Neural progenitor cell (in vitro differentiated cells): ENCODE results near the gene THG1L. TPM values are rescaled to one million over a fixed set of nuclear protein-coding genes. Genes with fewer than 3 reads are reported as not detected.

Experiments
- DNase-seq: peaks from one replicate; pipeline ENCODE4 v3.0.0-alpha.2; 2016; ENCODE audit warnings: low spot score
- H2AFZ ChIP-seq: fragments of 200-600 bp; sonication (generic); replicated peaks from 2 replicates; pipeline ENCODE4 v1.6.1; 2016; ENCODE audit warnings: antibody characterized with exemption
- H3F3A ChIP-seq: fragments of 200-600 bp; sonication (generic); 2 replicates; pipeline ENCODE4 v1.6.1; 2016; ENCODE audit warnings: antibody characterized with exemption, low read depth
- H3K27ac ChIP-seq: fragments of 200-600 bp; sonication (generic); 2 replicates; pipeline ENCODE4 v1.5.1; 2016; ENCODE audit warnings: mild to moderate bottlenecking
- H3K27me3 ChIP-seq: fragments of 200-600 bp; sonication (generic); 2 replicates; pipeline ENCODE4 v1.6.1; 2016; ENCODE audit warnings: mild to moderate bottlenecking, moderate library complexity
- H3K36me3 ChIP-seq: fragments of 200-600 bp; sonication (generic); 2 replicates; pipeline ENCODE4 v1.5.1; 2016
- H3K4me1 ChIP-seq: fragments of 200-600 bp; sonication (generic); 2 replicates; pipeline ENCODE4 v1.6.1; 2016; ENCODE audit warnings: mixed run types
- H3K4me2 ChIP-seq: fragments of 200-600 bp; sonication (generic); 2 replicates; pipeline ENCODE4 v1.6.1; 2016
- H3K4me3 ChIP-seq: fragments of 200-600 bp; sonication (generic); 2 replicates; pipeline ENCODE4 v1.5.1; 2016
- H3K79me2 ChIP-seq: fragments of 200-600 bp; sonication (generic); 2 replicates; pipeline ENCODE4 v1.6.1; 2016; ENCODE audit warnings: low read depth
- H3K9ac ChIP-seq: fragments of 200-600 bp; sonication (generic); 2 replicates; pipeline ENCODE4 v1.6.1; 2016
- H3K9me3 ChIP-seq: fragments of 200-600 bp; sonication (generic); 2 replicates; pipeline ENCODE4 v1.5.1; 2016; ENCODE audit warnings: low read depth
- H4K20me1 ChIP-seq: fragments of 200-600 bp; sonication (generic); 2 replicates; pipeline ENCODE4 v1.6.1; 2016; ENCODE audit warnings: low read depth
- H3K27ac Mint-ChIP-seq: 3 replicates; pipeline ENCODE4 v1.8.0; 2021; ENCODE audit warnings: mixed read lengths
- H3K27me3 Mint-ChIP-seq: 2 replicates; pipeline ENCODE4 v1.8.0; 2022; ENCODE audit warnings: low read depth, mild to moderate bottlenecking, inconsistent platforms, moderate library complexity, mixed read lengths; ENCODE audit not compliant: insufficient read depth
- H3K36me3 Mint-ChIP-seq: 3 replicates; pipeline ENCODE4 v1.8.0; 2021; ENCODE audit warnings: mixed read lengths
- H3K4me1 Mint-ChIP-seq: 3 replicates; pipeline ENCODE4 v1.8.0; 2021; ENCODE audit warnings: mixed read lengths
- H3K4me3 Mint-ChIP-seq: 3 replicates; pipeline ENCODE4 v1.8.0; 2021; ENCODE audit warnings: mild to moderate bottlenecking, moderate library complexity, mixed read lengths
- H3K9me3 Mint-ChIP-seq: 3 replicates; pipeline ENCODE4 v1.8.0; 2020; ENCODE audit warnings: mixed read lengths
- CTCF ChIP-seq: fragments of 200-600 bp; sonication (generic); IDR thresholded peaks from 2 replicates; pipeline ENCODE4 v1.5.1; 2017; ENCODE audit warnings: antibody characterized with exemption, mild to moderate bottlenecking
- EZH2 ChIP-seq: fragments of 200-600 bp; sonication (generic); IDR thresholded peaks from 2 replicates; pipeline ENCODE4 v1.6.1; 2017; ENCODE audit warnings: antibody characterized with exemption, mild to moderate bottlenecking, moderate library complexity
- EZH2phosphoT487 ChIP-seq: fragments of 200-600 bp; sonication (generic); IDR thresholded peaks from 2 replicates; pipeline ENCODE4 v1.6.1; 2017; ENCODE audit warnings: antibody characterized with exemption
- total RNA-seq: library from RNA; depleted of rRNA; stranded (reverse); fragments of >200 nt; gene quantifications from 2 replicates; pipeline ENCODE4 v1.2.3, GENCODE V29; 2015; ENCODE audit warnings: low replicate concordance

THG1L gene
- total RNA-seq, 1 donor from 2014 or later, result 20.5 TPM

GRCh38 chr5:157743163-157744050 is 12.2 kb downstream of the THG1L start, which contains the start of gene LSM11:
LSM11 (plus strand) TSS chr5:157743712; CDS start chr5:157743751, 39 bp downstream.
- H3K4me1 Mint-ChIP-seq, result peaks cover 33% of the 10 kb centered on the region
- H3K27me3 ChIP-seq, result peaks cover 15% of the 10 kb centered on the region
- H3K9me3 ChIP-seq, result no peaks in the 10 kb centered on the region
- no peaks in the 10 kb centered on the region for H3K27me3 Mint-ChIP-seq
- peaks cover 4% of the 10 kb centered on the region for H3K36me3 Mint-ChIP-seq
- no peak within 1 kb of the TSS for H3K27ac ChIP-seq
- H3K9me3 Mint-ChIP-seq, result no peaks in the 10 kb centered on the region
- peak within 1 kb of the TSS; percentile 99 for H2AFZ ChIP-seq
- H3K4me3 Mint-ChIP-seq, result peak within 1 kb of the TSS; percentile 98
- no peaks in the 10 kb centered on the region for H3K79me2 ChIP-seq
- H4K20me1 ChIP-seq, result no peaks in the 10 kb centered on the region
- peak within 1 kb of the TSS; percentile 98 for H3K4me3 ChIP-seq
- H3K36me3 ChIP-seq, result no peaks in the 10 kb centered on the region
- peak; percentile 94 for DNase-seq
- peak within 1 kb of the TSS; percentile 68 for H3K9ac ChIP-seq
- H3K4me1 ChIP-seq, result peaks cover 5% of the 10 kb centered on the region
- H3F3A ChIP-seq, result no peaks in the 10 kb centered on the region
- TF ChIP-seq EZH2phosphoT487 (no peak), CTCF (peak; percentile 100)
- peak within 1 kb of the TSS; percentile 70 for H3K27ac Mint-ChIP-seq
- H3K4me2 ChIP-seq, result peak within 1 kb of the TSS; percentile 92

DNA sequence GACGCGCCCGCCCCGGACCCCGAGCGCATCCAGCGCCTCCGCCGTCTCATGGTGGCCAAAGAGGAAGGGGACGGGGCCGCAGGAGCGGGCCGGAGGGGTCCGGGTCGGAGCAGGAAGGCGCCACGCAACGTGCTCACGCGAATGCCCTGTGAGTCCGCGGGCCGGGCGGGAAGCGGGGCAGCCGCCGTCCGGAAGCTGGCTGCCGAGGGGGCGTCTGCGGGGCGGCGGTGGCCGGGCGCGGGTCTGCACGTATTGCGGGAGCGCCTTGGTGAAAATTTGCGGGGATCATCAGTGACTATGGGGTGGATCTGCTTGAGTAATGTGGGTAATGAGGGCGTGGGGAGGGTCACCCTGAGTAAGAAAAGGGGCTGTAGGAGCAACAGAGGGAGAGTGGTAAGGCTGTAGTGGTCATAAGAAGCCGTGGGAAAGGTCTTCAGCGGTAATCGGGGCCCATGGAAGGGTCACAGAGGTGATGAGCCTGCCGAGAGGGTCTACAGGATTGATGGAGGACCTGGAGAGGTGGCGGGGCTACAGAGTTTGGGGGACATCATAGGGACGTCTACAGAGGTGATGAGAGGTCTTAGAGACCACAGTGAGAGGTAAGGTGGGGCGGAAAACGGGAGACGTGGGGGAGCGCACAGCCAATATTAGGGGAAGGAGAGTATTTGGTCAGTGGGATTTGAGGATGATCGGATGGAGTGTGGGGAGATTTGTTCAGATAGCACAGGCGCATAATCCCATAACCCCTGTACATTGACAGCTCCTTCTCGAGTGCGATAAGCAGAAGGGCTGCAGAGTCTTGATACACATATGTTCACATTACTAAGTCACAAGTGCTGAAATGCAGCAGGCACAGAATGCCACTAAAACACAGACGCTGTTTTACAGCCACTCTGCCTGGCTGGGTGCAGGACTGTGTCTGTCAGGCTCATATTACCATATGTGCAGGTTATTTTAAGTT is 13.1 kb downstream of the THG1L start:
- no peaks in the 10 kb centered on the region for H3K9me3 Mint-ChIP-seq
- H3K27me3 Mint-ChIP-seq, result no peaks in the 10 kb centered on the region
- Histone ChIP-seq H4K20me1 (no peaks in the 10 kb centered on the region), H3K27ac (no peak overlapping the region), H3K9ac (peak overlapping the region; percentile 68), H3F3A (no peaks in the 10 kb centered on the region), H3K36me3 (no peaks in the 10 kb centered on the region), H3K27me3 (peaks cover 15% of the 10 kb centered on the region), H3K4me1 (peaks cover 5% of the 10 kb centered on the region), H3K4me3 (peak overlapping the region; percentile 98), H3K79me2 (no peaks in the 10 kb centered on the region), H3K9me3 (no peaks in the 10 kb centered on the region), H3K4me2 (peak overlapping the region; percentile 92), H2AFZ (peak overlapping the region; percentile 99)
- DNase-seq, result no peak
- peak overlapping the region; percentile 98 for H3K4me3 Mint-ChIP-seq
- no peak for TF ChIP-seq CTCF
- no peak for TF ChIP-seq EZH2phosphoT487
- TF ChIP-seq EZH2, result no peak
- peaks cover 33% of the 10 kb centered on the region for H3K4me1 Mint-ChIP-seq
- peak overlapping the region; percentile 70 for H3K27ac Mint-ChIP-seq
- peaks cover 4% of the 10 kb centered on the region for H3K36me3 Mint-ChIP-seq

GRCh38 chr5:157745041-157745456 is 13.8 kb downstream of the THG1L start:
- Histone ChIP-seq H2AFZ (no peak overlapping the region), H3K4me3 (peak overlapping the region; percentile 98)
- H3K27me3 Mint-ChIP-seq, result no peaks in the 10 kb centered on the region

More at GRCh38 chr5:157745041-157745456, 13.8 kb downstream of the THG1L start:
- Mint-ChIP-seq H3K27ac (no peak overlapping the region), H3K4me1 (peaks cover 33% of the 10 kb centered on the region), H3K9me3 (no peaks in the 10 kb centered on the region), H3K4me3 (peak overlapping the region; percentile 98), H3K36me3 (peaks cover 4% of the 10 kb centered on the region)
- Histone ChIP-seq H3K4me2 (peak overlapping the region; percentile 92), H3K36me3 (no peaks in the 10 kb centered on the region), H3F3A (no peaks in the 10 kb centered on the region), H4K20me1 (no peaks in the 10 kb centered on the region), H3K9me3 (no peaks in the 10 kb centered on the region), H3K27me3 (peaks cover 15% of the 10 kb centered on the region), H3K9ac (no peak overlapping the region), H3K27ac (no peak overlapping the region), H3K79me2 (no peaks in the 10 kb centered on the region), H3K4me1 (peaks cover 5% of the 10 kb centered on the region)
- DNase-seq, result no peak
- no peak for TF ChIP-seq EZH2
- TF ChIP-seq EZH2phosphoT487, result no peak
- no peak for TF ChIP-seq CTCF
